ENCODE results near the gene AUNIP.

AUNIP gene

DNA sequence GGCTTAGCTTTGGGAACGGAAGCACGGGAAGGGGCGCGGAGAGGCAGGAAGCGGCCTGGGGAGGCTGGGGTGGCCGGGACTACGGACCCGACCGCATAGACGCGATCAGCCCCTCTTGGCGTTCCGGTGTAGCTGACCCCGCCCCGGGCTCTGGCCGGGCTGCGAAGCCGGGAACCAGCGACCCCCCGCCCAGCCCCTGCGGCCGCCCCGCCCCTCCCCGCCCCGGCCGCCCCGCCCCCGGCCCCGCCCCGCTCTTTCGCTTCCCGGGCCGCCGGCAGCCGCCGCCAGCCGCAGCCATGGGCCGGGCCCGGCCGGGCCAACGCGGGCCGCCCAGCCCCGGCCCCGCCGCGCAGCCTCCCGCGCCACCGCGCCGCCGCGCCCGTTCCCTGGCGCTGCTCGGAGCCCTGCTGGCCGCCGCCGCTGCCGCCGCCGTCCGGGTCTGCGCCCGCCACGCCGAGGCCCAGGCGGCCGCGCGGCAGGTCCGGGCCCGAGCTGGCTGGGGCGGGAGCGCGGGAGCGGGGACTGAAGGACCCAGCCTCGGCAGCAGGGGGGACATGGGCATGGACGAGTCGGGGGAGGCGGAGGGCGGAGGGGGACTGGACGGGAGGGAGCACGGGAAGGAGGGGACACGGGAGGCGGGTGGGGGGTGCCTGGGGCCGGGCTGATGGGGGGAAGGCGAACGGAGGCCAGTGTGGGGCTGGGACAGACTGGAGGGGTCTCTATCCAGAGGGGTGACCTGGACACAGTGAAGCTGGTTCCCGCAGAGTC is 59.1 kb downstream of the AUNIP start, which contains the start of gene SELENON:
TSS of gene SELENON (plus strand) at position 259 of the 768 bp plus-strand sequence. CDS start at position 297, 38 bp downstream.
- H3K9me3 ChIP-seq (ENCODE audit: insufficient read depth, low read length): no peaks in the 10 kb centered on the region

GRCh38 chr1:25799352-25799934 is 59.8 kb downstream of the AUNIP start:
- no peaks in the 10 kb centered on the region for H3K9me2 ChIP-seq (replicated peaks; ENCODE audit: insufficient read depth, low read length)
- no peak overlapping the region for H3K4me3 ChIP-seq (ENCODE audit: insufficient read depth, low read length, poor library complexity, severe bottlenecking)
- H3F3A ChIP-seq (ENCODE audit: insufficient read depth): no peaks in the 10 kb centered on the region
- no peak overlapping the region for H3K27ac ChIP-seq (ENCODE audit: low read depth, low read length)
- H3K36me3 ChIP-seq (ENCODE audit: low read length): no peaks in the 10 kb centered on the region
- H2AFZ ChIP-seq (ENCODE audit: low read depth, low read length, severe bottlenecking): no peak overlapping the region
- H3K4me2 ChIP-seq (ENCODE audit: low read depth, low read length, poor library complexity, severe bottlenecking): no peak overlapping the region
- no peaks in the 10 kb centered on the region for H3K9me3 ChIP-seq (ENCODE audit: insufficient read depth, low read length)
- no peak overlapping the region for H3K9ac ChIP-seq (ENCODE audit: low read length)
- no peaks in the 10 kb centered on the region for H3K79me2 ChIP-seq (ENCODE audit: insufficient read depth, low read length)
- no peaks in the 10 kb centered on the region for H4K20me1 ChIP-seq (ENCODE audit: low read depth, low read length)
- no peak for TF ChIP-seq EZH2phosphoT487 (conservative IDR thresholded peaks at IDR 0.05; ENCODE audit: low read length)
- TF ChIP-seq, protein P1, sequence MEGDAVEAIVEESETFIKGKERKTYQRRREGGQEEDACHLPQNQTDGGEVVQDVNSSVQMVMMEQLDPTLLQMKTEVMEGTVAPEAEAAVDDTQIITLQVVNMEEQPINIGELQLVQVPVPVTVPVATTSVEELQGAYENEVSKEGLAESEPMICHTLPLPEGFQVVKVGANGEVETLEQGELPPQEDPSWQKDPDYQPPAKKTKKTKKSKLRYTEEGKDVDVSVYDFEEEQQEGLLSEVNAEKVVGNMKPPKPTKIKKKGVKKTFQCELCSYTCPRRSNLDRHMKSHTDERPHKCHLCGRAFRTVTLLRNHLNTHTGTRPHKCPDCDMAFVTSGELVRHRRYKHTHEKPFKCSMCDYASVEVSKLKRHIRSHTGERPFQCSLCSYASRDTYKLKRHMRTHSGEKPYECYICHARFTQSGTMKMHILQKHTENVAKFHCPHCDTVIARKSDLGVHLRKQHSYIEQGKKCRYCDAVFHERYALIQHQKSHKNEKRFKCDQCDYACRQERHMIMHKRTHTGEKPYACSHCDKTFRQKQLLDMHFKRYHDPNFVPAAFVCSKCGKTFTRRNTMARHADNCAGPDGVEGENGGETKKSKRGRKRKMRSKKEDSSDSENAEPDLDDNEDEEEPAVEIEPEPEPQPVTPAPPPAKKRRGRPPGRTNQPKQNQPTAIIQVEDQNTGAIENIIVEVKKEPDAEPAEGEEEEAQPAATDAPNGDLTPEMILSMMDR (IDR thresholded peaks at IDR 0.05; ENCODE audit: insufficient read depth, low read length, poor library complexity, severe bottlenecking): no peak
- H3K27me3 ChIP-seq (ENCODE audit: low read length): no peaks in the 10 kb centered on the region

More for the DNA sequence above, 59.1 kb downstream of the AUNIP start, which contains the start of gene SELENON:
- Histone ChIP-seq H2AFZ (ENCODE audit: low read depth, low read length, severe bottlenecking) (no peak within 1 kb of the TSS), H3K27me3 (ENCODE audit: low read length) (no peaks in the 10 kb centered on the region), H3K79me2 (ENCODE audit: insufficient read depth, low read length) (no peaks in the 10 kb centered on the region), H3F3A (ENCODE audit: insufficient read depth) (no peaks in the 10 kb centered on the region), H3K4me3 (ENCODE audit: insufficient read depth, low read length, poor library complexity, severe bottlenecking) (peak within 1 kb of the TSS; percentile 22), H4K20me1 (ENCODE audit: low read depth, low read length) (no peaks in the 10 kb centered on the region), H3K27ac (ENCODE audit: low read depth, low read length) (no peak within 1 kb of the TSS), H3K9me2 (replicated peaks; ENCODE audit: insufficient read depth, low read length) (no peaks in the 10 kb centered on the region), H3K4me2 (ENCODE audit: low read depth, low read length, poor library complexity, severe bottlenecking) (peak within 1 kb of the TSS; percentile 30), H3K9ac (ENCODE audit: low read length) (no peak within 1 kb of the TSS), H3K36me3 (ENCODE audit: low read length) (no peaks in the 10 kb centered on the region)
- TF ChIP-seq EZH2phosphoT487 (conservative IDR thresholded peaks at IDR 0.05; ENCODE audit: low read length): no peak
- TF ChIP-seq, protein P1 (IDR thresholded peaks at IDR 0.05; ENCODE audit: insufficient read depth, low read length, poor library complexity, severe bottlenecking): no peak

DNA sequence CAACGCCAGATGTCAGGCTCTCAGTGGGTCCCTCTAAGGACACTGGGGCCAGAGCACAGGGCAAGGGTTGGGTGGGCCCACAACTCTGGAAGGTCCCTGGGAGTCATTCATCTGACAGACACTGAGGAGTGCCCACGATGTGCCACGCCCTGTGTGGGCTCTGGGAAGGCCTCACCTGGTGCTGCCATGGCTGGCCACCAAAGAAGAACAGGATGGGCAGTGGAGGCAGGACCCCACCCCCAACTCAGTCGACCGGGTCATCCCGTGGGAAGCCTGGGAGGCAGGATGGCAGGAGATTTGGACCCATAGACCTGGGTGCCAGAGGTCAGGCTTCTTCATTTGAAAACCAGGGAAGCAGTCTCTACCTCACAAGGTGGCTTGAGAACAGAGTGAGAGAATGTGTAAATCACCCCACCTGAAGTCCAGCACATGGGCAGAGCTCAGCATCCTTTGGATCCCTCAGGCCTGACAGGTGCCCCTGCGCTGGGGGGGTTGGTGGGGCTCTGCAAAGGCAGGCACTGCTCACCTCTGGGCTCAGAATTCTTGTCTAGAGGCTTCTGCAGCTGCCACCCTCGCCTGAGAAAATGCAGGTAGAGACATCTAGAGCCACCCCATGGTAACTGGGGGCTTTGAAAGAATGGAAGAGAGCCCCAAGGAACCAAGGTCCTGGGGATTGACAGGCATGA is 60.4 kb downstream of the AUNIP start:
- Histone ChIP-seq H3K79me2 (ENCODE audit: insufficient read depth, low read length) (no peaks in the 10 kb centered on the region), H4K20me1 (ENCODE audit: low read depth, low read length) (no peaks in the 10 kb centered on the region), H3K27ac (ENCODE audit: low read depth, low read length) (no peak overlapping the region), H3K36me3 (ENCODE audit: low read length) (no peaks in the 10 kb centered on the region), H3K4me2 (ENCODE audit: low read depth, low read length, poor library complexity, severe bottlenecking) (no peak overlapping the region), H3F3A (ENCODE audit: insufficient read depth) (no peaks in the 10 kb centered on the region), H3K27me3 (ENCODE audit: low read length) (no peaks in the 10 kb centered on the region), H3K4me3 (ENCODE audit: insufficient read depth, low read length, poor library complexity, severe bottlenecking) (no peak overlapping the region), H3K9me3 (ENCODE audit: insufficient read depth, low read length) (no peaks in the 10 kb centered on the region), H2AFZ (ENCODE audit: low read depth, low read length, severe bottlenecking) (no peak overlapping the region), H3K9ac (ENCODE audit: low read length) (no peak overlapping the region), H3K9me2 (replicated peaks; ENCODE audit: insufficient read depth, low read length) (no peaks in the 10 kb centered on the region)
- no peak for TF ChIP-seq EZH2phosphoT487 (conservative IDR thresholded peaks at IDR 0.05; ENCODE audit: low read length)
- TF ChIP-seq, protein P1 (IDR thresholded peaks at IDR 0.05; ENCODE audit: insufficient read depth, low read length, poor library complexity, severe bottlenecking): no peak
